ENCODE results near the gene ZBED3. TPM values are rescaled to one million over a fixed set of nuclear protein-coding genes. Genes with fewer than 3 reads are reported as not detected.

The ZBED3 gene
- total RNA-seq, 1 donor from 2014 or later, result 0.49 TPM

DNA sequence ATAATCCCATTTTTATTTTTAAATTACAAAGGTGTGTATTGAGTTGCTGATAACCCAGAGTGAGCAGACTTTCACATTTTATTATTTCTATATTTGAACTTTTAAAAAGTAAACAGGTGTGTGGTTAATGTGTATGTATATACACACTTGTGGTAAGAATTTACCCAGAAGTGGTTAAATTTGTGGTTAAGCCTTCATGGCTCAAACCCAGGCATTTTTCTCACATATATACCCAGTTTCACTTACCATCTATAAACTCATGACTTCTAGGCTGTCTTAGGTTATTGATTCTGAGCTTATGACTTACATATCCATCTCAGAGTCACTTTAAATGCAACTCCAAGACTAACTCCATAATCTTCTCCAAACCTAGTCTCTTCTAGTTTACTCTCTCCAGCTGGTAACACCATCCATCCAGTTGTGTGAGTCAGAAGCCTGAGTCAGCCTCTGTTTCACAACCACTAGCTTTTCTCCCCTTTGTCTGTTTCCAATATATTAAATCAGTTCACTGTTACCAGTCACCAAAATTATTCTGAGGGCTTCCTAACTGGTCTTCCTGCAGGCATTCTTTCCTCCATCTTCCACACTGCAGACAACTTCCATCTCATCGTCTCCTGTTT is 20.2 kb downstream of the ZBED3 start:
- H3K9me3 Mint-ChIP-seq, result no peaks in the 10 kb centered on the region
- intact Hi-C loops (cut with micrococcal nuclease), result no loop called here
- DNase-seq (ENCODE audit: low spot score), result no peak
- H3K4me1 Mint-ChIP-seq (ENCODE audit: low read depth), result peaks cover 15% of the 10 kb centered on the region
- H3K36me3 Mint-ChIP-seq (ENCODE audit: low read depth), result peaks cover 39% of the 10 kb centered on the region
- no peak overlapping the region for H3K4me3 Mint-ChIP-seq
- H3K27me3 Mint-ChIP-seq (ENCODE audit: insufficient read depth), result no peaks in the 10 kb centered on the region
- H3K27ac Mint-ChIP-seq, result no peak overlapping the region

GRCh38 chr5:77066184-77066583 is 20.9 kb downstream of the ZBED3 start:
- no peak for DNase-seq (ENCODE audit: low spot score)
- Mint-ChIP-seq H3K4me1 (ENCODE audit: low read depth) (peaks cover 15% of the 10 kb centered on the region), H3K27me3 (ENCODE audit: insufficient read depth) (no peaks in the 10 kb centered on the region), H3K36me3 (ENCODE audit: low read depth) (peaks cover 46% of the 10 kb centered on the region), H3K9me3 (no peaks in the 10 kb centered on the region), H3K27ac (no peak overlapping the region), H3K4me3 (no peak overlapping the region)
- intact Hi-C loops (cut with micrococcal nuclease), result no loop called here

GRCh38 chr5:77065256-77065655 is 21.8 kb downstream of the ZBED3 start:
- H3K27ac Mint-ChIP-seq, result no peak overlapping the region
- no peak overlapping the region for H3K4me3 Mint-ChIP-seq
- DNase-seq (ENCODE audit: low spot score), result no peak
- intact Hi-C loops (cut with micrococcal nuclease), result no loop called here
- H3K36me3 Mint-ChIP-seq (ENCODE audit: low read depth), result peaks cover 48% of the 10 kb centered on the region
- no peaks in the 10 kb centered on the region for H3K9me3 Mint-ChIP-seq
- peaks cover 15% of the 10 kb centered on the region for H3K4me1 Mint-ChIP-seq (ENCODE audit: low read depth)
- H3K27me3 Mint-ChIP-seq (ENCODE audit: insufficient read depth), result no peaks in the 10 kb centered on the region

GRCh38 chr5:77064040-77064439 is 23.0 kb downstream of the ZBED3 start:
- Mint-ChIP-seq H3K36me3 (ENCODE audit: low read depth) (peaks cover 47% of the 10 kb centered on the region), H3K27me3 (ENCODE audit: insufficient read depth) (no peaks in the 10 kb centered on the region), H3K9me3 (no peaks in the 10 kb centered on the region), H3K4me3 (no peak overlapping the region), H3K4me1 (ENCODE audit: low read depth) (peaks cover 15% of the 10 kb centered on the region), H3K27ac (no peak overlapping the region)
- intact Hi-C loops (cut with micrococcal nuclease), result no loop called here
- no peak for DNase-seq (ENCODE audit: low spot score)

GRCh38 chr5:77046416-77047073 is 40.5 kb downstream of the ZBED3 start:
- Mint-ChIP-seq H3K27ac (no peak overlapping the region), H3K4me3 (no peak overlapping the region), H3K36me3 (ENCODE audit: low read depth) (peaks cover 29% of the 10 kb centered on the region), H3K9me3 (no peaks in the 10 kb centered on the region), H3K27me3 (ENCODE audit: insufficient read depth) (no peaks in the 10 kb centered on the region), H3K4me1 (ENCODE audit: low read depth) (peaks cover 17% of the 10 kb centered on the region)
- no peak for DNase-seq (ENCODE audit: low spot score)
- intact Hi-C loops (cut with micrococcal nuclease), result no loop called here

- H3K4me3 Mint-ChIP-seq, result no peak overlapping the region
- no peaks in the 10 kb centered on the region for H3K9me3 Mint-ChIP-seq
- H3K36me3 Mint-ChIP-seq (ENCODE audit: low read depth), result peaks cover 39% of the 10 kb centered on the region
- no peaks in the 10 kb centered on the region for H3K27me3 Mint-ChIP-seq (ENCODE audit: insufficient read depth)
- H3K27ac Mint-ChIP-seq, result no peak overlapping the region
- DNase-seq (ENCODE audit: low spot score), result no peak
- H3K4me1 Mint-ChIP-seq (ENCODE audit: low read depth), result peaks cover 24% of the 10 kb centered on the region
- intact Hi-C loops (cut with micrococcal nuclease), result loop anchor here (10.0 kb wide), 1 partner anchor 431 kb away; no protein-coding TSS in a partner anchor
These were observed 51.1 kb downstream of the ZBED3 start for GRCh38 chr5:77035950-77036349.

- no peak overlapping the region for H3K27ac Mint-ChIP-seq
- H3K4me1 Mint-ChIP-seq (ENCODE audit: low read depth), result peaks cover 29% of the 10 kb centered on the region
- H3K4me3 Mint-ChIP-seq, result no peak overlapping the region
- no peak for DNase-seq (ENCODE audit: low spot score)
- peaks cover 31% of the 10 kb centered on the region for H3K36me3 Mint-ChIP-seq (ENCODE audit: low read depth)
- peaks cover 16% of the 10 kb centered on the region for H3K9me3 Mint-ChIP-seq
- H3K27me3 Mint-ChIP-seq (ENCODE audit: insufficient read depth), result no peaks in the 10 kb centered on the region
- intact Hi-C loops (cut with micrococcal nuclease), result loop anchor here (5.0 to 10.0 kb wide), 4 partner anchors 166 to 761 kb away; no protein-coding TSS in a partner anchor
These were observed 53.7 kb downstream of the ZBED3 start for GRCh38 chr5:77033338-77033737.

GRCh38 chr5:77032635-77033034 is 54.5 kb downstream of the ZBED3 start:
- intact Hi-C loops (cut with micrococcal nuclease), result loop anchor here (5.0 to 10.0 kb wide), 4 partner anchors 165 to 760 kb away; no protein-coding TSS in a partner anchor
- peaks cover 33% of the 10 kb centered on the region for H3K36me3 Mint-ChIP-seq (ENCODE audit: low read depth)
- no peak for DNase-seq (ENCODE audit: low spot score)

DNA sequence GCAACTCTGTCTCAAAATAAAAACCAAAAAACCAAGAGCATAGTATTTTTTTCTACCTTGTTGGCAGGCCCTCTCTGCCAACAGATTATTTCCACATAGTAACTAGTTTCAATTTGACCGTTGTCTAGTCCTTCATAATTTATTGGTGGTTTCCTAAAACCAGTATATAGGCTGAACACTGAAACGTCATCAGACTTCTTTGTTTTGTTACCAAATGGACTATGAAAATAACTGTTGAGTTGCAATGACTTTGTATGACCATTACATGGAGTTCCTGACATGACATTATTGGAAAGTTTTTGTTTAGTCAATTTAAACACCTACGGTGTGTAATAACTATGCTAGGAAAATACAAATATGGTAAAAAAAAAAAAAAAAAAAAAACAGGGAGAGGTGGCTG is 55.2 kb downstream of the ZBED3 start:
- H3K9me3 Mint-ChIP-seq, result peaks cover 22% of the 10 kb centered on the region
- H3K27ac Mint-ChIP-seq, result no peak overlapping the region
- peaks cover 29% of the 10 kb centered on the region for H3K4me1 Mint-ChIP-seq (ENCODE audit: low read depth)
- intact Hi-C loops (cut with micrococcal nuclease), result loop anchor here (2.0 to 10.0 kb wide), 8 partner anchors 45 to 1263 kb away; partner anchors contain the start of gene AP3B1
- H3K36me3 Mint-ChIP-seq (ENCODE audit: low read depth), result peaks cover 29% of the 10 kb centered on the region
- H3K4me3 Mint-ChIP-seq, result peak overlapping the region; percentile 90
- DNase-seq (ENCODE audit: low spot score), result no peak
- no peaks in the 10 kb centered on the region for H3K27me3 Mint-ChIP-seq (ENCODE audit: insufficient read depth)

More at GRCh38 chr5:77032635-77033034, 54.5 kb downstream of the ZBED3 start:
- no peaks in the 10 kb centered on the region for H3K27me3 Mint-ChIP-seq (ENCODE audit: insufficient read depth)
- no peak overlapping the region for H3K4me3 Mint-ChIP-seq
- peaks cover 29% of the 10 kb centered on the region for H3K4me1 Mint-ChIP-seq (ENCODE audit: low read depth)
- H3K9me3 Mint-ChIP-seq, result peaks cover 22% of the 10 kb centered on the region
- H3K27ac Mint-ChIP-seq, result no peak overlapping the region

GRCh38 chr5:77030097-77031071 is 56.7 kb downstream of the ZBED3 start, which contains the start of gene AGGF1:
TSS of gene AGGF1 (plus strand) at chr5:77030404. CDS start at chr5:77030767, 363 bp downstream.
- Mint-ChIP-seq H3K4me3 (peak within 1 kb of the TSS; percentile 90), H3K27ac (peak within 1 kb of the TSS; percentile 86), H3K36me3 (ENCODE audit: low read depth) (peaks cover 23% of the 10 kb centered on the region), H3K9me3 (peaks cover 26% of the 10 kb centered on the region), H3K4me1 (ENCODE audit: low read depth) (peaks cover 29% of the 10 kb centered on the region), H3K27me3 (ENCODE audit: insufficient read depth) (peaks cover 4% of the 10 kb centered on the region)
- intact Hi-C loops (cut with micrococcal nuclease), result loop anchor here (1.0 to 10.0 kb wide), 11 partner anchors 46 to 1264 kb away; partner anchors contain the start of genes AP3B1, TBCA, WDR41 and ZBED3
- peak; percentile 87 for DNase-seq (ENCODE audit: low spot score)

GRCh38 chr5:77029376-77029885 is 57.7 kb downstream of the ZBED3 start:
- Mint-ChIP-seq H3K9me3 (peaks cover 26% of the 10 kb centered on the region), H3K4me3 (peak overlapping the region; percentile 90), H3K4me1 (ENCODE audit: low read depth) (peaks cover 29% of the 10 kb centered on the region), H3K27ac (peak overlapping the region; percentile 86), H3K36me3 (ENCODE audit: low read depth) (peaks cover 17% of the 10 kb centered on the region), H3K27me3 (ENCODE audit: insufficient read depth) (peaks cover 4% of the 10 kb centered on the region)
- no peak for DNase-seq (ENCODE audit: low spot score)
- intact Hi-C loops (cut with micrococcal nuclease), result no loop called here

GRCh38 chr5:77028631-77029375 is 58.3 kb downstream of the ZBED3 start:
- peaks cover 4% of the 10 kb centered on the region for H3K27me3 Mint-ChIP-seq (ENCODE audit: insufficient read depth)
- peaks cover 26% of the 10 kb centered on the region for H3K9me3 Mint-ChIP-seq
- peak overlapping the region; percentile 66 for H3K4me3 Mint-ChIP-seq
- H3K36me3 Mint-ChIP-seq (ENCODE audit: low read depth), result peaks cover 17% of the 10 kb centered on the region
- intact Hi-C loops (cut with micrococcal nuclease), result no loop called here
- H3K4me1 Mint-ChIP-seq (ENCODE audit: low read depth), result peaks cover 27% of the 10 kb centered on the region
- DNase-seq (ENCODE audit: low spot score), result no peak
- H3K27ac Mint-ChIP-seq, result peak overlapping the region; percentile 40
